ENCODE results near the gene CCDC197. TPM values are rescaled to one million over a fixed set of nuclear protein-coding genes. Genes with fewer than 3 reads are reported as not detected.

The CCDC197 gene
- polyA plus RNA-seq, 12 donors = 0.09 to 0.36 (median 0.23) TPM; not detected in 6

GRCh38 chr14:94024549-94024948 lies 27.4 kb downstream of the CCDC197 start:
- DNase-seq = no peak

GRCh38 chr14:94025720-94026119 lies 28.6 kb downstream of the CCDC197 start:
- DNase-seq = no peak

GRCh38 chr14:94026173-94026888 lies 29.2 kb downstream of the CCDC197 start, which contains the start of gene OTUB2:
TSS of gene OTUB2 (plus strand) at chr14:94026340. CDS start at chr14:94026538, 198 bp downstream.
- DNase-seq = peak; percentile 99

- no peak for DNase-seq
Observed at GRCh38 chr14:94026889-94027469, 29.9 kb downstream of the CCDC197 start.

- no peak for DNase-seq
Observed at GRCh38 chr14:94027566-94028449, 30.7 kb downstream of the CCDC197 start.

GRCh38 chr14:94028450-94028826 lies 31.3 kb downstream of the CCDC197 start:
- DNase-seq = no peak

- no peak for DNase-seq
Observed at GRCh38 chr14:94029265-94029664, 32.2 kb downstream of the CCDC197 start.

- DNase-seq = no peak
Observed at GRCh38 chr14:94029671-94030203, 32.6 kb downstream of the CCDC197 start.

- DNase-seq = no peak
Observed at GRCh38 chr14:94030571-94030970, 33.5 kb downstream of the CCDC197 start.

GRCh38 chr14:94031161-94031882 lies 34.2 kb downstream of the CCDC197 start:
- no peak for DNase-seq

GRCh38 chr14:94031883-94032279 lies 34.8 kb downstream of the CCDC197 start:
- no peak for DNase-seq

- DNase-seq = no peak
Observed at GRCh38 chr14:94034886-94035285, 37.8 kb downstream of the CCDC197 start.

- peak; percentile 45 for DNase-seq
Observed at GRCh38 chr14:94036313-94037167, 39.4 kb downstream of the CCDC197 start.

GRCh38 chr14:94037954-94038353 lies 40.9 kb downstream of the CCDC197 start:
- no peak for DNase-seq

GRCh38 chr14:94038510-94038909 lies 41.4 kb downstream of the CCDC197 start:
- DNase-seq = no peak

- DNase-seq = no peak
Observed at GRCh38 chr14:94038921-94039629, 42.0 kb downstream of the CCDC197 start.

- DNase-seq = no peak
Observed at GRCh38 chr14:94040247-94040646, 43.1 kb downstream of the CCDC197 start.

- DNase-seq = no peak
Observed at GRCh38 chr14:94040796-94041195, 43.7 kb downstream of the CCDC197 start.

GRCh38 chr14:94041551-94042346 lies 44.6 kb downstream of the CCDC197 start:
- DNase-seq = peak; percentile 11

Data from muscle of arm (tissue), 12 donors.